ENCODE results near the gene TYK2.
A peak's percentile ranks its signal among the peaks of the same experiment; 100 is the strongest.
"Not testable (repeated sequence)": the region's sequence is repeated elsewhere in the genome, so short reads cannot be mapped to it uniquely, and the experiment has no call there.

Gene TYK2

GRCh38 chr19:10380313-10381102 is at the start of gene TYK2:
Gene TYK2, minus strand, starts transcription at chr19:10380572. Its CDS starts 2,166 bp downstream, at chr19:10378406.
- DNase-seq (ENCODE audit: low read depth) = peak; percentile 95

- DNase-seq (ENCODE audit: low read depth) = no peak
These were observed 48.6 kb upstream of the TYK2 start for GRCh38 chr19:10428996-10429381.

- DNase-seq (ENCODE audit: low read depth) = no peak
These were observed 46.8 kb upstream of the TYK2 start for GRCh38 chr19:10427169-10427568.

GRCh38 chr19:10424011-10424637 is 43.8 kb upstream of the TYK2 start:
- DNase-seq (ENCODE audit: low read depth) = no peak

- no peak for DNase-seq (ENCODE audit: low read depth)
These were observed 42.5 kb upstream of the TYK2 start for GRCh38 chr19:10422846-10423245.

GRCh38 chr19:10422046-10422461 is 41.7 kb upstream of the TYK2 start:
- DNase-seq (ENCODE audit: low read depth) = no peak

GRCh38 chr19:10421240-10422045 is 41.1 kb upstream of the TYK2 start:
- DNase-seq (ENCODE audit: low read depth) = no peak

GRCh38 chr19:10420444-10421239 is 40.3 kb upstream of the TYK2 start, which contains the start of gene PDE4A:
Gene PDE4A, plus strand, starts transcription at chr19:10420538. Its CDS starts 227 bp downstream, at chr19:10420765.
- DNase-seq (ENCODE audit: low read depth) = no peak

GRCh38 chr19:10419646-10420443 is 39.5 kb upstream of the TYK2 start:
- DNase-seq (ENCODE audit: low read depth) = no peak

GRCh38 chr19:10419200-10419645 is 38.9 kb upstream of the TYK2 start:
- no peak for DNase-seq (ENCODE audit: low read depth)

- DNase-seq (ENCODE audit: low read depth) = no peak
These were observed 38.3 kb upstream of the TYK2 start for GRCh38 chr19:10418485-10419199.

- DNase-seq (ENCODE audit: low read depth) = no peak
These were observed 37.8 kb upstream of the TYK2 start for GRCh38 chr19:10418235-10418484.

GRCh38 chr19:10417541-10418234 is 37.3 kb upstream of the TYK2 start:
- no peak for DNase-seq (ENCODE audit: low read depth)

GRCh38 chr19:10416380-10417257 is 36.2 kb upstream of the TYK2 start:
- DNase-seq (ENCODE audit: low read depth) = no peak

- DNase-seq (ENCODE audit: low read depth) = no peak
These were observed 35.7 kb upstream of the TYK2 start for GRCh38 chr19:10416083-10416379.

- no peak for DNase-seq (ENCODE audit: low read depth)
These were observed 32.0 kb upstream of the TYK2 start for GRCh38 chr19:10412257-10412977.

GRCh38 chr19:10411224-10411623 is 30.9 kb upstream of the TYK2 start:
- not testable (repeated sequence) for DNase-seq (ENCODE audit: low read depth)

GRCh38 chr19:10408511-10409283 is 28.3 kb upstream of the TYK2 start:
- DNase-seq (ENCODE audit: low read depth) = no peak
